ENCODE measurements around the gene COQ2.

COQ2 gene

GRCh38 chr4:83247415-83248357 is 36.9 kb downstream of the COQ2 start:
- no peak overlapping the region for H2AFZ ChIP-seq
- no peak overlapping the region for H3K4me2 ChIP-seq (ENCODE audit: low read length)
- no peaks in the 10 kb centered on the region for H3K36me3 ChIP-seq (ENCODE audit: control insufficient read depth, insufficient read depth, low read length)
- H3K4me3 ChIP-seq (ENCODE audit: low read depth, low read length) = no peak overlapping the region
- no peaks in the 10 kb centered on the region for H3K27me3 ChIP-seq (ENCODE audit: control insufficient read depth, insufficient read depth, low read length)
- no peaks in the 10 kb centered on the region for H3K4me1 ChIP-seq
- H3K27ac ChIP-seq = no peak overlapping the region
- no peak overlapping the region for H3K9ac ChIP-seq
- H3K9me3 ChIP-seq (ENCODE audit: control insufficient read depth, low read length) = no peaks in the 10 kb centered on the region
- H3K79me2 ChIP-seq = no peaks in the 10 kb centered on the region
- TF ChIP-seq, protein P1, sequence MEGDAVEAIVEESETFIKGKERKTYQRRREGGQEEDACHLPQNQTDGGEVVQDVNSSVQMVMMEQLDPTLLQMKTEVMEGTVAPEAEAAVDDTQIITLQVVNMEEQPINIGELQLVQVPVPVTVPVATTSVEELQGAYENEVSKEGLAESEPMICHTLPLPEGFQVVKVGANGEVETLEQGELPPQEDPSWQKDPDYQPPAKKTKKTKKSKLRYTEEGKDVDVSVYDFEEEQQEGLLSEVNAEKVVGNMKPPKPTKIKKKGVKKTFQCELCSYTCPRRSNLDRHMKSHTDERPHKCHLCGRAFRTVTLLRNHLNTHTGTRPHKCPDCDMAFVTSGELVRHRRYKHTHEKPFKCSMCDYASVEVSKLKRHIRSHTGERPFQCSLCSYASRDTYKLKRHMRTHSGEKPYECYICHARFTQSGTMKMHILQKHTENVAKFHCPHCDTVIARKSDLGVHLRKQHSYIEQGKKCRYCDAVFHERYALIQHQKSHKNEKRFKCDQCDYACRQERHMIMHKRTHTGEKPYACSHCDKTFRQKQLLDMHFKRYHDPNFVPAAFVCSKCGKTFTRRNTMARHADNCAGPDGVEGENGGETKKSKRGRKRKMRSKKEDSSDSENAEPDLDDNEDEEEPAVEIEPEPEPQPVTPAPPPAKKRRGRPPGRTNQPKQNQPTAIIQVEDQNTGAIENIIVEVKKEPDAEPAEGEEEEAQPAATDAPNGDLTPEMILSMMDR (IDR thresholded peaks at IDR 0.05) = no peak

GRCh38 chr4:83241132-83241531 is 43.5 kb downstream of the COQ2 start:
- no peak overlapping the region for H3K27ac ChIP-seq
- H3K4me1 ChIP-seq = no peaks in the 10 kb centered on the region
- H3K9ac ChIP-seq = no peak overlapping the region
- H3K36me3 ChIP-seq (ENCODE audit: control insufficient read depth, insufficient read depth, low read length) = no peaks in the 10 kb centered on the region
- H3K4me2 ChIP-seq (ENCODE audit: low read length) = no peak overlapping the region
- H3K79me2 ChIP-seq = no peaks in the 10 kb centered on the region
- no peak overlapping the region for H2AFZ ChIP-seq
- no peaks in the 10 kb centered on the region for H3K27me3 ChIP-seq (ENCODE audit: control insufficient read depth, insufficient read depth, low read length)
- TF ChIP-seq, protein P1 (IDR thresholded peaks at IDR 0.05) = no peak
- H3K4me3 ChIP-seq (ENCODE audit: low read depth, low read length) = no peak overlapping the region
- H3K9me3 ChIP-seq (ENCODE audit: control insufficient read depth, low read length) = no peaks in the 10 kb centered on the region

DNA sequence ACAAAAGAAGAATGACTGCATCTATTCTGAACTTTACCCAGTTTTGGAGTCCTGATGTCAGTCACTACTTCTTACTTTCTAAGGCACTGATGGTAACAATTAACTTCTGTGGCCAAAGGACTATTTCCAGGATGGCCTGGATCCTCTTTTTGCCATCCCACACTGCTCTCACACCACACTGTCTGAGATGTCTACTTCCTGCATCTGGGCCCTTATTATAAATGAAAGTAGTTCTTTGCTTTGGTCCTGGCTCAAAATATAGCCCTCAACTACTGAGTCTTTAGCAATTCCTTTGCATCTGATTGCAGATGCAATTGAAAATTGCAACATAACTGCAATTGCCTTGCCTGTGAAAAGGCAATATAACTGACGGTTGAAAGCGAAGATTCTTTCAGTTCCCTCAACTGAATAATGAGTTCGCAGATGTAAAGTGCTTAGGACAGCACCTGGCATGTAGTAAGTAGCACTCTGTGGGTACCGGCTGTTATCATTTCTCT is 44.2 kb downstream of the COQ2 start:
- H3K27me3 ChIP-seq (ENCODE audit: control insufficient read depth, insufficient read depth, low read length) = no peaks in the 10 kb centered on the region
- H3K4me1 ChIP-seq = no peaks in the 10 kb centered on the region
- H3K9ac ChIP-seq = no peak overlapping the region
- H3K27ac ChIP-seq = no peak overlapping the region
- TF ChIP-seq, protein P1 (IDR thresholded peaks at IDR 0.05) = no peak
- no peak overlapping the region for H3K4me2 ChIP-seq (ENCODE audit: low read length)
- no peaks in the 10 kb centered on the region for H3K79me2 ChIP-seq
- H3K4me3 ChIP-seq (ENCODE audit: low read depth, low read length) = no peak overlapping the region
- H2AFZ ChIP-seq = no peak overlapping the region
- no peaks in the 10 kb centered on the region for H3K9me3 ChIP-seq (ENCODE audit: control insufficient read depth, low read length)
- no peaks in the 10 kb centered on the region for H3K36me3 ChIP-seq (ENCODE audit: control insufficient read depth, insufficient read depth, low read length)

DNA sequence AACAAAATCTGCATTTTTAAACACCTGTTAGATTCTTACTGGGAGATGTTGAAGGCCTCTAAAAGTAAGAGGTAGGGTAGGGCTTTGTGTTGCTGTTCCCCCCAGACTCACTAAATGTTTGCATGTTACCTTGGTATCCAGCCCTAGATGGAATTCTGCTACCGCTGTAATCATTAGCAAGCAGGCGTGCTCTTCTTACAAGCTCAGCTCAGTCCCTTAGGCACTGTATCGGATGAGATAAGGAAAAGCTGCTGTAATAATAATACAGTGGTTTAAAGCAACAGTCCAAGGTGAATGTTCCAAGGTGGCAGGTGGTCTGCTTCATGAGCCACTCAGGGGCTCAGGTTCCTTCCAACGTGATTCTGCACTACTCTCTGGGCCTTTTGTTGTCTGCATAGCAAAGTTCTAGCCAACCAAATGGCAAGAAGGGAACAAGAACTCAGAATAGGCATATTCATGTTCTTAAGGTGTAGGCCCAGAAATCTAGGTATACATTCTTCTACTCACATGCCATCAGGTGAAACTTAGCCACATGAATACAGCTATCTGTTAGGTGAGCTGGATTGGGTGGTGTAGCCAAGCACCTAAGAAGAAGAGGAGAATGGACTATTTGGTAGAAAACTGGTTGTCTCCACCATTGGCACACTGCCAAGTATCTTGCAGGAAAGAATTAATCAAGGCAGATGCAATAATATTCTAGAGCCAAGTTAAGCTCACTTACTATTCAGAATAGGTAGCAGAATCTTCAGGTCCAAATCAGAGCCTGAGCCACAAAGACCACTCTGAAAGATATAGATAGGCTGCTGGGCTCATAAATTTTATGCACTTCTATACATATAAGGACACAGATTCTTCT is 46.0 kb downstream of the COQ2 start:
- Histone ChIP-seq H3K36me3 (ENCODE audit: control insufficient read depth, insufficient read depth, low read length) (no peaks in the 10 kb centered on the region), H3K4me3 (ENCODE audit: low read depth, low read length) (no peak overlapping the region), H3K4me1 (no peaks in the 10 kb centered on the region), H3K4me2 (ENCODE audit: low read length) (no peak overlapping the region), H2AFZ (no peak overlapping the region), H3K9me3 (ENCODE audit: control insufficient read depth, low read length) (no peaks in the 10 kb centered on the region), H3K27me3 (ENCODE audit: control insufficient read depth, insufficient read depth, low read length) (no peaks in the 10 kb centered on the region), H3K9ac (no peak overlapping the region), H3K27ac (no peak overlapping the region), H3K79me2 (no peaks in the 10 kb centered on the region)
- TF ChIP-seq, protein P1 (IDR thresholded peaks at IDR 0.05) = no peak
